Stimulated activated CD8-positive, alpha-beta memory T cell treated with anti-CD3 and anti-CD28 coated beads, Interleukin-7, amount 100 ng/mL, for 4 hours (primary cell): ENCODE results near the gene TNIP2.
"Not testable (repeated sequence)": the region's sequence is repeated elsewhere in the genome, so short reads cannot be mapped to it uniquely, and the experiment has no call there.

ENCODE experiments used
- DNase-seq, 2 donors: peaks; one replicate each; pipeline ENCODE4 v3.0.0-alpha.2; 2020; ENCODE audit warnings: low read depth in 2 of 2

The TNIP2 gene

DNA sequence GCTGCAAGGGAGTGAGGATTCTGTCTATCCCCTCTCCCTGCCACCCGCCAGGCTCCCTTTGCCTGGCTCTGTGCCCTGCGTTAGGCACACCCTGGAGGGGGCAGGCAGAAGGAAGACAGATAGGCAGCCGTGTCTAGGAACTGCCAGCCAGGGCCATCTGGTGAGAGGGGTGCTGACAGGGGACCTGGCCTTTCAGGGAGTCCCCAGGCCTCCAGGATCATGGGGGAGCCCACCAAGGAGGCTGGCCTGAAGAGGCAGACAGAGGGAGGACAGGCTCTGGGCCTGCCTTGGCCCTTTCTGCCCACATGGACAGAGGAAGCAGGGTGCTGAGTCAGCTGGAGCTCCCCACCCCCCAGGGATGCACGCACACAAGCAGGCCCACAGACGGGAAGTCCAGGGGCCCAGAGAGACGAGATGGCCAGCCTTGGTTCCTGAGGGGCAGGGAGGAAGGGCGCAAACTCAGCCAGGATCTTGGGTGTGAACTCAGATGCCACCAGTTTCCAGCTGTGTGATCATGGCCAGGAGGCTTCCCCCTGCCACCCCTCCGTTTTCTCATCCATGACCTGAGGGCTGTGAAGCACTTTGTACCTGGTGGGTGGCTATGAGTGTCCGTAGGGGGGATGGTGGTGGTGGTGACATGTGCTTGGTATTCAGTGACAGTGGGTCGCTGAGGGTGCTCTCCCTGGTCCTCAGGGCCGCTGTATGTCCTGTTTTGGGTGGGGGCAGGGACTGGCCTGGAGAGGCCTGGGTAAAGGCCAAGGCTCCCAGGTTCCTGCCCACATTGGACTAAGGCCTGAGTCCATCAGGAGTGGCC, 38.6 kb upstream of the TNIP2 start:
- no peak for DNase-seq

DNA sequence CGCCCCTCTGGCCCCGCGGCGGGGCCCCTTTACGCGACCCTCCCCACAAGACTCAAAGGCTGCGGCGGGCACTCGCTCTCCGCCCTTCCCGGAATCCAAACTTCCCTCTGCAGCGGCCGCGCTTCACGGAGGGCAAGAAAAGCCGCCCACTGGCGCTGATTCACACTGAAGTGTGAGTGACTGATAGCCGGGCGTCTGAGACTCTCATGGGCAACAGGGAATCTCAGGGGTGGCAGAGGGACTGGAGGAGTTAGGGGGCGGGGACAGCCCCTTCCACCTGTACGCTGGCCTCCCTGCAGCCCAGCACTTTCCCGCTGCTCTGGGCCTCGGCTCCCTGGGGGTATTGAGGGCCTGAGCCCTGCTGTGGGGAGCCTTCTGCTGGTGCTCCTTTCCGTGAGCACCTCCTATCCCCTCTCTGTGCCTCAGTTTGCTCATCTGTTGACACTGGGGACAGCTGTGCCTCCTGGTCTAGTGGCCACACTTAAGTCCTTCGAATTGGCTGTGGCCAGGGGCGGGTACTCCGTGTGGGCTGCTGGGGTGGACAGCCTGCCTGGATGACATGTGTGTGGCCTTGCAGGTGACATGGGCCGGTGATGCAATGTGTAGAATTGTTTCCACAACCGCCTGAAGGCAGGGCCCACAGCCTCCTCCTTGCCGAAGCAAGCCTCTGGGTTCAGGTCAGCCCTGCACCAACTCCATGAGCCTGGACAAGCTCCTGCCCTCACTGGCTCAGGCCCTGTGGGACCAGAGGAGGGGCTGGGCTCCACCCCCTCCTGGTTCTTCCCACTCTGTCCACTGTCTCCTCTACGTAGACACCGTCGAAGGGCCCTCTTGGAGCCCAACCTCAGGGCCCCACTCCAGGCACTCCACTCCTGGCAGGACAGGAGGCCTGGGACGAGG, 37.7 kb upstream of the TNIP2 start:
- peak in 1 of 2 donors; percentile 57 for DNase-seq

GRCh38 chr4:2792711-2793585, 36.8 kb upstream of the TNIP2 start, which contains the start of gene SH3BP2:
TSS of gene SH3BP2 (plus strand) at chr4:2793085. CDS start at chr4:2820618, 27,533 bp downstream.
- DNase-seq = peak in 1 of 2 donors; percentile 64

GRCh38 chr4:2792396-2792710, 36.2 kb upstream of the TNIP2 start:
- DNase-seq = no peak

- no peak for DNase-seq
Observed at GRCh38 chr4:2791518-2792395, 35.6 kb upstream of the TNIP2 start.

- no peak for DNase-seq
Observed at GRCh38 chr4:2790583-2791517, 34.7 kb upstream of the TNIP2 start.

GRCh38 chr4:2789793-2790582, 33.9 kb upstream of the TNIP2 start:
- no peak for DNase-seq

DNA sequence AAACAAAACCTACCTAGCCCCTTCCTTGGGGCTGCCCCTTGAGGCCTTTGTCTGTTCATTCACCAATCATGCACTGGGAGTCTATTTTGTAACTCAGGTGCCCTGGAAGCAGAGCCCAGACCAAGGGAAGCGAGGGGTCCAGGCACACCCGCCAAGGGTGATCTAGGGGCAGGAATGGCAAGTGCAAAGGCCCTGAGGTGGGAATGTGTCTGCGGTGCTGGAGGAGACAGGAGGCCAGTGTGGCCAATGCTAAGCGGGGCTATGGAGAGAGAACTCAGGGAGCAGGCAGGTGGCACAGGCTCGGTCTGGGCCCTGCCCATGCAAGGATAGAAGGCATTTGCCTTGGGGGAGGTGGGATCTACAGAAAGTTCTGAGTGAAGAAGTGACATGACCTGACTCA, 33.2 kb upstream of the TNIP2 start:
- DNase-seq = no peak

- no peak for DNase-seq
Observed at GRCh38 chr4:2788532-2789103, 32.5 kb upstream of the TNIP2 start.

- no peak for DNase-seq
Observed at GRCh38 chr4:2788101-2788500, 32.0 kb upstream of the TNIP2 start.

DNA sequence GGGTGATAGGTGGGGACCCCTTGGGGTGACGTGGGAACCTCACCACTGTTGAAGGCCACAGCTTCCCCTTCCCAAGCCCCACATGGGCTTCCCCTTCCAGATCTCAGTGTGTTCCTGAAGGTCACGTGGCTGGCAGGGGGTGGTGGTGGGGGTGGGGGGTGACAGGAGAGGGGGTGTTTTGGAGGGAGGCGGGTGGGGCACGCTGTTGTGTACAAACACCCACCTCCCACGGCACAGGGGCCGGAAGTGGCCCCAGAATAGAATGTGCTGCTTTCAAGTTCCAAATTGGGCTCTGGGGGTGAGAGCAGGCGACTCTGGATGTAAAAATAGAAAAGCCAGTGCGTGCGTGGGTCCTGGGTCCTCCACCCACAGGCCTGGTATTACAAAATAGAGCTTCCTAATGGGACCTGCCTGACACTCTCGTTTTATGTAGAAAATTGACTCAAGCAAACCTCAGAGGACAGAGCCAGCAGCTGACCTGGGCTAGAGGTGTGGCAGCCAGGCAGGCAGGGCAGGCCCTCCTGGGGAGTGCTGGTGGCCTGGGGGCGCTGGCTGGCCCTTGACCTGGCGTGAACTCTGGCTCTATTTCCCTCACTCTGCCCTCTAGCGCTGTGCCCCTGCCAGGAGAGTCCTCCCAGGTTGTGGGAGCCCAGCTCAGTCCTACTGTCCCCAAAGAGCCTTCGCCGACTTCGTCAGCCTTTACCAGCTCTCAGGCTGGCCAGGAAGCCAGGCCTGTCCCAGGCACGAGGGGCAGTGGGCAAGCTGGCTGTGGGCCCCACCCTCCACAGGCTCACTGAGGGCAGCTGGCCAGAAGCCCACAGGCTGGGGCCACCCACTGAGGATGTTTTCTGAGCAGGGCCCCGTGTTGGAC, 31.3 kb upstream of the TNIP2 start:
- peak; percentile 75 to 78 for DNase-seq

- DNase-seq = no peak
Observed at GRCh38 chr4:2786794-2787229, 30.7 kb upstream of the TNIP2 start.

- DNase-seq = peak; percentile 82 to 84
Observed at GRCh38 chr4:2786152-2786671, 30.1 kb upstream of the TNIP2 start.

DNA sequence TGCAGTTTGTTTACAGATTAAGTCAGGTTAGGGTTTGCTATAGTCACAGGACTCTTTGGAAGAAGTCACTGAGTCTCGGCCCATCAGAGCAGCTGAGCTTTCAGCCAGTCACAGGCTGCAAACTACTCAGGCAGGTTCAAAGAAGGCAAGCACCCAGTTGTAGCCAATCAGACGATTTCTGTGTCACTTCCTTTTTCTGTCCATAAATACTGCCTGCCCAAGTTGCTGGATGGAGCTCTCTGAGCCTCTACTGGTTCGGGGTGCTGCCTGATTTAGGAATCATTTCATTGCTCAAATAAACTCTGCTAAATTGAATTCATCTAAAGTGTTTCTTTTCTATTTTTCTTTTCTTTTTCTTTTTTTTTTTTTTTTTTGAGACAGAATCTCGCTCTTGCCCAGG, 29.5 kb upstream of the TNIP2 start:
- DNase-seq = peak in 1 of 2 donors; percentile 17

GRCh38 chr4:2783790-2784189, 27.7 kb upstream of the TNIP2 start:
- DNase-seq = no peak

GRCh38 chr4:2781911-2782310, 25.8 kb upstream of the TNIP2 start:
- no peak for DNase-seq

- not testable (repeated sequence) for DNase-seq
Observed at GRCh38 chr4:2780643-2781042, 24.5 kb upstream of the TNIP2 start.
